ENCODE results near the gene OTUD5.

DNA sequence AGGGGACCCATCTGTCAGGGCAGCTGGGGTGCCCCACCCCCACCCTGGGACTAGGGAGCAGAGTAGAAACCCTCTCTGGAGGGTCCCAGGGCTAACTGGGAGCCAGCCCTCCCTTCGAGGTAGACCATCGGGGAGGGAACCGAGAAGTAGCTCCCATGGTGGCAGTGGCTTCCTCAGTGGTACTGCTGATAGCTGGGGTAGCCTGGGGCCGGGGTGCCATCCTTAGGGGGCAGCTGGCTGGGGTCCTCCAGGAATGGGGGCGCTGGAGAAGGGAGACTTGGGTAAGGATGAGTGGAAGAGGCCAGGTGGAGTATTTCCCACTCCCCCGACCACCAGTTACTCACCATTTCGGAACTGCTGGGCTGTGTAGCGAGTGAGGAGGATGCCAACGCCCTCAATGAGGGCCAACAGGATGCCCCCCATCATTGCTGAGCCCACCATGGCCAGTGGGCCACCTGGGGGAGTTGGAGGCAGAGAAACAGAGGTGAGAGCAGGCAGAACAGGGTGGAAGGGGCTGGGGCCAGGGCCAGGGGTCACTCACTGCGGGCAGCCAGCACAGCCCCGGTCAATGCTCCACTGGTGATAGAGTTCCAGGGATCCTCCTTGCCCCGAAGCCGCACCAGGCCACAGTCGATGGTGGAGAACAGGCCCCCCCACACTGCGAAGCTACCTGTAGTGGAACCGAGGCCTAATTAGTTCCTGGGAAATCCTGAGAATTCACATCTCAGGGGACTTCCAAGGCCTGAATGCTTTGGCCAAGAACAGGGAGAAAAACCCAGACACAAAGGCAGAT lies 63.7 kb downstream of the OTUD5 start:
- TF ChIP-seq, protein P1, sequence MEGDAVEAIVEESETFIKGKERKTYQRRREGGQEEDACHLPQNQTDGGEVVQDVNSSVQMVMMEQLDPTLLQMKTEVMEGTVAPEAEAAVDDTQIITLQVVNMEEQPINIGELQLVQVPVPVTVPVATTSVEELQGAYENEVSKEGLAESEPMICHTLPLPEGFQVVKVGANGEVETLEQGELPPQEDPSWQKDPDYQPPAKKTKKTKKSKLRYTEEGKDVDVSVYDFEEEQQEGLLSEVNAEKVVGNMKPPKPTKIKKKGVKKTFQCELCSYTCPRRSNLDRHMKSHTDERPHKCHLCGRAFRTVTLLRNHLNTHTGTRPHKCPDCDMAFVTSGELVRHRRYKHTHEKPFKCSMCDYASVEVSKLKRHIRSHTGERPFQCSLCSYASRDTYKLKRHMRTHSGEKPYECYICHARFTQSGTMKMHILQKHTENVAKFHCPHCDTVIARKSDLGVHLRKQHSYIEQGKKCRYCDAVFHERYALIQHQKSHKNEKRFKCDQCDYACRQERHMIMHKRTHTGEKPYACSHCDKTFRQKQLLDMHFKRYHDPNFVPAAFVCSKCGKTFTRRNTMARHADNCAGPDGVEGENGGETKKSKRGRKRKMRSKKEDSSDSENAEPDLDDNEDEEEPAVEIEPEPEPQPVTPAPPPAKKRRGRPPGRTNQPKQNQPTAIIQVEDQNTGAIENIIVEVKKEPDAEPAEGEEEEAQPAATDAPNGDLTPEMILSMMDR (IDR thresholded peaks at IDR 0.05; ENCODE audit: low read length): no peak
- no peak for TF ChIP-seq EZH2phosphoT487 (IDR thresholded peaks at IDR 0.05; ENCODE audit: low read length)

All from MM.1S (cell line).